Trophoblast cell (in vitro differentiated cells and primary cell): Measurements from ENCODE around the gene KLHL2.

Experiments
- DNase-seq, 2 donors: peaks; one replicate each; pipeline ENCODE4 v3.0.0-alpha.2; 2016
- H2AFZ ChIP-seq: 2 replicates; pipeline ENCODE4 v1.6.1; 2013; ENCODE audit warnings: low read length, moderate library complexity, mild to moderate bottlenecking; ENCODE audit not compliant: insufficient read depth, poor library complexity
- H2AK5ac ChIP-seq: 2 replicates; pipeline ENCODE4 v1.6.1; 2013; ENCODE audit warnings: mild to moderate bottlenecking, low read length
- H2BK120ac ChIP-seq: 2 replicates; pipeline ENCODE4 v1.6.1; 2013; ENCODE audit warnings: low read length, mild to moderate bottlenecking, moderate library complexity; ENCODE audit not compliant: insufficient read depth, poor library complexity
- H2BK12ac ChIP-seq: 2 replicates; pipeline ENCODE4 v1.6.1; 2013; ENCODE audit warnings: mild to moderate bottlenecking, low read length, moderate library complexity
- H2BK5ac ChIP-seq: 2 replicates; pipeline ENCODE4 v1.6.1; 2013; ENCODE audit warnings: low read length, low read depth, moderate library complexity, mild to moderate bottlenecking; ENCODE audit not compliant: poor library complexity
- H3K14ac ChIP-seq: 2 replicates; pipeline ENCODE4 v1.6.1; 2013; ENCODE audit warnings: mild to moderate bottlenecking, low read length
- H3K18ac ChIP-seq: 2 replicates; pipeline ENCODE4 v1.6.1; 2013; ENCODE audit warnings: mild to moderate bottlenecking, low read length
- H3K23ac ChIP-seq: 2 replicates; pipeline ENCODE4 v1.6.1; 2013; ENCODE audit warnings: low read length
- H3K27ac ChIP-seq: 2 replicates; pipeline ENCODE4 v1.5.1; 2013; ENCODE audit warnings: low read depth, mild to moderate bottlenecking, inconsistent platforms, low read length, moderate library complexity
- H3K27me3 ChIP-seq: 2 replicates; pipeline ENCODE4 v1.6.1; 2013; ENCODE audit warnings: inconsistent platforms, mild to moderate bottlenecking, low read length, moderate library complexity; ENCODE audit not compliant: insufficient read depth
- H3K36me3 ChIP-seq, 2 experiments: 1 replicate in 1 of 2; 2 replicates in 1 of 2; pipeline ENCODE4 v1.6.1; 2013; ENCODE audit warnings: low read length in 2 of 2, mild to moderate bottlenecking in 2 of 2, moderate library complexity in 1 of 2; ENCODE audit not compliant: insufficient read depth in 2 of 2, control insufficient read depth in 1 of 2
- H3K4ac ChIP-seq: 2 replicates; pipeline ENCODE4 v1.6.1; 2013; ENCODE audit warnings: low read depth, mild to moderate bottlenecking, low read length, moderate library complexity
- H3K4me1 ChIP-seq, 2 experiments: 1 replicate in 1 of 2; 2 replicates in 1 of 2; pipeline ENCODE4 v1.6.1; 2013; ENCODE audit warnings: low read length in 2 of 2, mild to moderate bottlenecking in 2 of 2, moderate library complexity in 1 of 2; ENCODE audit not compliant: insufficient read depth in 2 of 2, control insufficient read depth in 1 of 2
- H3K4me2 ChIP-seq: 2 replicates; pipeline ENCODE4 v1.6.1; 2013; ENCODE audit warnings: inconsistent platforms, mild to moderate bottlenecking, low read length, moderate library complexity
- H3K4me3 ChIP-seq: 2 replicates; pipeline ENCODE4 v1.5.1; 2013; ENCODE audit warnings: mild to moderate bottlenecking, low read depth, low read length, inconsistent platforms
- H3K79me1 ChIP-seq: one replicate; pipeline ENCODE4 v1.6.1; 2013; ENCODE audit warnings: low read length
- H3K79me2 ChIP-seq: 2 replicates; pipeline ENCODE4 v1.6.1; 2013; ENCODE audit warnings: low read length, mild to moderate bottlenecking; ENCODE audit not compliant: control insufficient read depth, insufficient read depth, poor library complexity
- H3K9ac ChIP-seq: 2 replicates; pipeline ENCODE4 v1.6.1; 2013; ENCODE audit warnings: mild to moderate bottlenecking, low read length
- H3K9me3 ChIP-seq: 2 replicates; pipeline ENCODE4 v1.6.1; 2013; ENCODE audit warnings: low read depth, mild to moderate bottlenecking, control low read depth, inconsistent platforms, low read length; ENCODE audit not compliant: insufficient read depth
- H4K12ac ChIP-seq: 2 replicates; pipeline ENCODE4 v1.6.1; 2013; ENCODE audit warnings: low read depth, mild to moderate bottlenecking, low read length, moderate library complexity
- H4K8ac ChIP-seq: 2 replicates; pipeline ENCODE4 v1.6.1; 2013; ENCODE audit warnings: low read depth, mild to moderate bottlenecking, low read length, moderate library complexity
- H4K91ac ChIP-seq: one replicate; pipeline ENCODE4 v1.6.1; 2013; ENCODE audit warnings: low read depth, mild to moderate bottlenecking, low read length, moderate library complexity
- WGBS: extraction: QIAGEN DNeasy Blood & Tissue Kit; methylation state at CpG from one replicate; pipeline ENCODE4 v1.1.7; 2013; ENCODE audit warnings: missing lambda C conversion rate; ENCODE audit not compliant: insufficient read length, insufficient coverage; ENCODE audit errors: extremely low coverage; 5-methylcytosine and 5-hydroxymethylcytosine counted together

KLHL2 gene

DNA sequence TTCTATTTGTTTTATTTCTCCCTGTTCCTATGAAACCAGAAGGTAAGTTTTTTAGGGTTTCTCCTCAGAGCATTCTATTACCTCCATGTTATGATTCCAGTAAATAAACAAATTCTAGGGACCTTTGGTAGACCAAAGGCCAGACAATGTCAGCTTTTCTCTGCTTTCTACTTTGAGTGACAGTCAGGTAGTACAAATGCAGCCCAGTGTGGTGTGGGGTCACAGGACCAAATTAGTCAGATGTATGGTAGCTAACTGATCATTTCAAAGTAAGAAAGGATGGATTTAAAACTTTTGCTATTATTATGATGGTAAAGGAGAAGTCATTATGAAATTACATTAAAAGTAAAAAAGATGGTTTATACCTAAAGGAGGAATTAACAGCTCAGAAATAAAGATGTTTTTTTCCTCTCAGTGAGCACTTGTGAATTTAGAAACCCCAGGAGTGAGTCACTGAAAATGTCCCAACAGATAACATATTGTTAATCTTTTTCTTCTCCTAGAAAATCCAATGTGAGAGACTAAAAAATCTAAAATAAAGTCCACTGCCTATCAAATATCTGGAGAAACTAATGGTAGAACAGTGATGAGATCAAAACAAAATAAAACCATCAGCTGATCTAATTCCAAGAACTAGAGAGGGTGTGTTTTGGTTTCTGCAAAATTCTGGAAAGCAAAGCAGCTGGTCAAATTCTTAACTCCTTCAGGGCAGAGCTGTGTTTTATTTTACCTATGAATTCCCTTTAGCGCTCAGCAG is 16.6 kb upstream of the KLHL2 start:
- DNase-seq: no peak
- no peak overlapping the region for H4K91ac ChIP-seq
- H3K4me2 ChIP-seq: no peak overlapping the region
- no peaks in the 10 kb centered on the region for H3K27me3 ChIP-seq
- H2AK5ac ChIP-seq: no peak overlapping the region
- H3K9ac ChIP-seq: no peak overlapping the region
- H2BK12ac ChIP-seq: no peak overlapping the region
- H3K79me2 ChIP-seq: no peaks in the 10 kb centered on the region
- no peaks in the 10 kb centered on the region for H3K79me1 ChIP-seq
- H3K18ac ChIP-seq: no peak overlapping the region
- no peak overlapping the region for H4K12ac ChIP-seq
- H3K36me3 ChIP-seq: no peaks in the 10 kb centered on the region
- no peaks in the 10 kb centered on the region for H3K4me1 ChIP-seq
- no peak overlapping the region for H2BK5ac ChIP-seq
- no peak overlapping the region for H4K8ac ChIP-seq
- no peak overlapping the region for H3K23ac ChIP-seq
- no CpG with 5 or more reads among the region's 1 CpG for WGBS
- H3K14ac ChIP-seq: no peak overlapping the region
- H3K9me3 ChIP-seq: no peaks in the 10 kb centered on the region
- no peak overlapping the region for H3K4ac ChIP-seq
- no peak overlapping the region for H3K27ac ChIP-seq
- no peak overlapping the region for H3K4me3 ChIP-seq
- H2BK120ac ChIP-seq: no peak overlapping the region
- H2AFZ ChIP-seq: no peak overlapping the region

DNA sequence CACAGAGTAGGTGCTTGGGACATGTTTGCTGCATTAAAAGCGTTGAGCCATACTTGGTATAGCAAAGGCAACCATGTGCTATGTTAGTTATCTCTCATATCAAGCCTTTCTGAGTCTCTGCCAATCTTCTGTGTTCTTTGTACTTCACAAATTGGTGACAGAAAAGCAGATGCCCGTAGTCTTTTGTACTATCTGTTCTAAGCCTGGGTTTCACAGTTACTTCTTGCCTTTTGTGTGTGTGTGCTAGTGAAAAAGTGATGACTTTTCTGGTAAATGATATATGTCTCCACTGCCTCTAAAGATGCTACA is 16.1 kb upstream of the KLHL2 start:
- DNase-seq: no peak
- no peak overlapping the region for H2BK12ac ChIP-seq
- no peaks in the 10 kb centered on the region for H3K79me2 ChIP-seq
- no peak overlapping the region for H2BK5ac ChIP-seq
- no peak overlapping the region for H3K4ac ChIP-seq
- no peak overlapping the region for H2BK120ac ChIP-seq
- H3K4me3 ChIP-seq: no peak overlapping the region
- H3K18ac ChIP-seq: no peak overlapping the region
- no peak overlapping the region for H2AFZ ChIP-seq
- H3K14ac ChIP-seq: no peak overlapping the region
- H2AK5ac ChIP-seq: no peak overlapping the region
- H3K9ac ChIP-seq: no peak overlapping the region
- no peaks in the 10 kb centered on the region for H3K36me3 ChIP-seq
- no peak overlapping the region for H4K12ac ChIP-seq
- H3K9me3 ChIP-seq: no peaks in the 10 kb centered on the region
- WGBS: no CpG with 5 or more reads among the region's 2 CpGs
- H4K8ac ChIP-seq: no peak overlapping the region
- no peaks in the 10 kb centered on the region for H3K27me3 ChIP-seq
- no peak overlapping the region for H3K27ac ChIP-seq
- H3K4me1 ChIP-seq: no peaks in the 10 kb centered on the region
- no peak overlapping the region for H3K4me2 ChIP-seq
- no peaks in the 10 kb centered on the region for H3K79me1 ChIP-seq
- no peak overlapping the region for H4K91ac ChIP-seq
- H3K23ac ChIP-seq: no peak overlapping the region

DNA sequence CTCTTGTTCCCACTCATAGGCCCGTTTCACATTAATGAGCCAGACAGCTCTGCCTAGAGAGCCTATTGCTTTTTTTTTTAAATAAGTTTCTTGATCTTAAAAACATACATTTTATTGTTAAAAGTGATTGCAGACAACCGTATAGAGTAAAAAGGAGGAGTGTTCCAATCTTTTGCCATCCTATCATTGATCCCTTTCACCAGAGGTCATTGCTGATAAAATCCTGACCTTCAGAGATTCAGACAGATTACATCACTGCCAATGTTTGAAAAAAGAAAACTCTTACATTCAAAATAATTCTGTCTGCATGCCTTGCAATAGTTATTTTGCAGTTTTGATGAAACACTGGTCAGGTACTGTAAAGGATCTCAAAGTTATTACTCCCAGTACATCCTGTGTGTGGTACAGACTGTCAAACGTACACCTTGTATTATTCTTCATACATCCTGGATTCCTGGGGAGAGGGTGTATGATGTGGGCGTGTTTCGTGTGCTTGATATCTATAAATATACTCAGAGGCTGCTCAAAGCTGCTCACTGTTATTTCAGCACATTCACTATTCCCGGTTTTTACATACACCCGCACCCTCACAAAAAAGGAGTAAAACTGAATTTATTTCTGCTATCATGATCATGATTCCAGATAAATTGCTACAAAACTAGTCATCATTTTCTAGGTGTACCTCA is 15.4 kb upstream of the KLHL2 start:
- H2BK120ac ChIP-seq: no peak overlapping the region
- no peak overlapping the region for H3K14ac ChIP-seq
- no peak for DNase-seq

DNA sequence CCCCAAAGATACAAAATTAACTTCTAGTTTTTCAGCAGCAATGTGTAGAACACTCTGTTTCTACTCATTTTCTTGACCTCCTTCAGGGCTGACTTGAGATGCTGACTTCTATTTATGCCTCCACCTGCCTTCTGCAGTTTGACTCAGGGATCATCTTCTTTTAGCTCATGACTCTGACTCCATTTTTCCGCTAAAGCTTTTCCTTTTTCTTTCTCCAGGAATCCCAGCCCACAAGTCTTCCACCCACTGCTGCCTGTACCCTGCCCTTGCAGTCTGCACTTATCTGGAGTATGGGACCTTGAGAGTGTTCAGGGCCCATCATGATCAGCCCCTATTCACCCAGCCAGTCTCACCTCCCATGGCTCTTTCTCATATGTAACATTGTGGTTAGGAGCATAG is 14.9 kb upstream of the KLHL2 start:
- Histone ChIP-seq H3K4me1 (no peaks in the 10 kb centered on the region), H2AK5ac (no peak overlapping the region), H3K4me2 (no peak overlapping the region)

More for the DNA sequence above, 15.4 kb upstream of the KLHL2 start:
- Histone ChIP-seq H3K23ac (no peak overlapping the region), H2AFZ (no peak overlapping the region), H2BK5ac (no peak overlapping the region), H3K4ac (no peak overlapping the region), H3K27ac (no peak overlapping the region), H4K91ac (no peak overlapping the region), H3K9me3 (no peaks in the 10 kb centered on the region), H3K18ac (no peak overlapping the region), H3K4me1 (no peaks in the 10 kb centered on the region), H3K9ac (no peak overlapping the region), H3K4me3 (no peak overlapping the region), H4K8ac (no peak overlapping the region), H4K12ac (no peak overlapping the region), H3K36me3 (no peaks in the 10 kb centered on the region), H2AK5ac (no peak overlapping the region), H3K79me2 (no peaks in the 10 kb centered on the region), H3K79me1 (no peaks in the 10 kb centered on the region), H3K4me2 (no peak overlapping the region), H2BK12ac (no peak overlapping the region), H3K27me3 (no peaks in the 10 kb centered on the region)
- no CpG with 5 or more reads among the region's 7 CpGs for WGBS

More for the DNA sequence above, 14.9 kb upstream of the KLHL2 start:
- no peaks in the 10 kb centered on the region for H3K27me3 ChIP-seq
- no peak overlapping the region for H2BK5ac ChIP-seq
- WGBS: no CpG with 5 or more reads among the region's 1 CpG
- H4K12ac ChIP-seq: no peak overlapping the region
- H3K23ac ChIP-seq: no peak overlapping the region
- H3K4ac ChIP-seq: no peak overlapping the region
- DNase-seq: no peak
- H3K18ac ChIP-seq: no peak overlapping the region
- no peak overlapping the region for H3K14ac ChIP-seq
- H3K4me3 ChIP-seq: no peak overlapping the region
- no peak overlapping the region for H3K27ac ChIP-seq
- H3K79me1 ChIP-seq: no peaks in the 10 kb centered on the region
- no peak overlapping the region for H4K8ac ChIP-seq
- no peaks in the 10 kb centered on the region for H3K79me2 ChIP-seq
- H2AFZ ChIP-seq: no peak overlapping the region
- no peak overlapping the region for H4K91ac ChIP-seq
- no peaks in the 10 kb centered on the region for H3K9me3 ChIP-seq
- no peak overlapping the region for H2BK12ac ChIP-seq
- H3K9ac ChIP-seq: no peak overlapping the region
- no peak overlapping the region for H2BK120ac ChIP-seq
- no peaks in the 10 kb centered on the region for H3K36me3 ChIP-seq
